PC-9 (cell line): ENCODE measurements around the gene DCAF16. TPM values are rescaled to one million over a fixed set of nuclear protein-coding genes. Genes with fewer than 3 reads are reported as not detected.

Experiments used
- BruUV-seq: library from RNA; stranded (reverse); fragments of 400-500 nt; replicated peaks from 2 replicates; lab custom pipeline; 2021; lab: Mats Ljungman, UMichigan
- CTCF ChIA-PET: fragments of 300-600 bp; sonication (Branson Sonifier 250); formaldehyde crosslinking; loops from one replicate; lab custom pipeline; 2022; ENCODE audit warnings: antibody characterized with exemption; lab: Charles Lee
- POLR2A ChIA-PET: fragments of 300-600 bp; sonication (Branson Sonifier 250); formaldehyde crosslinking; loops from one replicate; lab custom pipeline; 2022; ENCODE audit warnings: antibody characterized with exemption; ENCODE audit not compliant: unreplicated experiment; lab: Charles Lee
- DNase-seq, 2 experiments: peaks; one replicate each; pipeline versions ENCODE4 v3.0.0 to v3.0.0-alpha.2; 2015 to 2022; ENCODE audit warnings: mixed read lengths in 1 of 2
- H2AFZ ChIP-seq: fragments of 200-600 bp; sonication (generic); 2 replicates; pipeline ENCODE4 v1.8.1; 2017; ENCODE audit warnings: antibody characterized with exemption
- H3F3A ChIP-seq: fragments of 200-600 bp; sonication (generic); 2 replicates; pipeline ENCODE4 v1.8.1; 2017; ENCODE audit warnings: antibody characterized with exemption, mild to moderate bottlenecking, low read depth; ENCODE audit not compliant: insufficient read depth
- H3K27ac ChIP-seq: fragments of 200-600 bp; sonication (generic); 2 replicates; pipeline ENCODE4 v1.6.1; 2016; ENCODE audit warnings: mixed run types
- H3K27me3 ChIP-seq: fragments of 200-600 bp; sonication (generic); 2 replicates; pipeline ENCODE4 v1.6.1; 2016; ENCODE audit warnings: low read depth, mixed run types; ENCODE audit not compliant: insufficient read depth
- H3K36me3 ChIP-seq: fragments of 200-600 bp; sonication (generic); 2 replicates; pipeline ENCODE4 v1.6.1; 2016; ENCODE audit warnings: low read depth, mixed run types
- H3K4me1 ChIP-seq: fragments of 200-600 bp; sonication (generic); replicated peaks from 2 replicates; pipeline ENCODE4 v1.6.1; 2016; ENCODE audit warnings: mixed run types; ENCODE audit not compliant: insufficient read depth
- H3K4me2 ChIP-seq: fragments of 200-600 bp; sonication (generic); 2 replicates; pipeline ENCODE4 v1.6.1; 2017; ENCODE audit warnings: mixed run types
- H3K4me3 ChIP-seq: fragments of 200-600 bp; sonication (generic); 2 replicates; pipeline ENCODE4 v1.6.1; 2016; ENCODE audit warnings: mixed run types
- H3K79me2 ChIP-seq: fragments of 200-600 bp; sonication (generic); 2 replicates; pipeline ENCODE4 v1.6.1; 2017; ENCODE audit warnings: low read depth, mixed run types
- H3K9me2 ChIP-seq: fragments of 200-600 bp; sonication (generic); 2 replicates; pipeline ENCODE4 v1.8.1; 2017; ENCODE audit warnings: mild to moderate bottlenecking; ENCODE audit not compliant: insufficient read depth
- H3K9me3 ChIP-seq: fragments of 200-600 bp; sonication (generic); 2 replicates; pipeline ENCODE4 v1.8.1; 2016; ENCODE audit warnings: low read depth; ENCODE audit not compliant: insufficient read depth
- H4K20me1 ChIP-seq: fragments of 200-600 bp; sonication (generic); 2 replicates; pipeline ENCODE4 v1.8.1; 2017; ENCODE audit not compliant: insufficient read depth
- CTCF ChIP-seq: fragments of 200-600 bp; sonication (generic); conservative IDR thresholded peaks from 2 replicates; pipeline ENCODE4 v1.6.1; 2017; ENCODE audit warnings: mixed run types, antibody characterized with exemption, mild to moderate bottlenecking, moderate library complexity
- EZH2 ChIP-seq: fragments of 200-600 bp; sonication (generic); IDR thresholded peaks from 2 replicates; pipeline ENCODE4 v1.8.0; 2017; ENCODE audit warnings: antibody characterized with exemption, low read depth
- intact Hi-C: fragments of 100-400 bp; cut with micrococcal nuclease; formaldehyde crosslinking; loops from one replicate; pipeline ENCODE4 v1.10.0; 2022; ENCODE audit not compliant: unreplicated experiment
- total RNA-seq: library from RNA; stranded (reverse); gene quantifications from 2 replicates; pipeline ENCODE4 v1.2.3, GENCODE V29; 2021

Gene DCAF16
- total RNA-seq, 1 experiment from 2014 or later: 53.2 TPM

- no peak overlapping the region for H3K4me3 ChIP-seq
- intact Hi-C loops: no loop called here
- no peak overlapping the region for H3K4me2 ChIP-seq
- DNase-seq: no peak
- no peaks in the 10 kb centered on the region for H3K79me2 ChIP-seq
- no peak overlapping the region for H3K27ac ChIP-seq
- H4K20me1 ChIP-seq: no peaks in the 10 kb centered on the region
- no peaks in the 10 kb centered on the region for H3F3A ChIP-seq
- TF ChIP-seq CTCF (no peak), EZH2 (no peak)
- no peaks in the 10 kb centered on the region for H3K4me1 ChIP-seq
- H3K27me3 ChIP-seq: no peaks in the 10 kb centered on the region
- BruUV-seq: no TSS peak
- no peaks in the 10 kb centered on the region for H3K9me3 ChIP-seq
- no peaks in the 10 kb centered on the region for H3K36me3 ChIP-seq
- ChIA-PET CTCF (no interaction called here), POLR2A (no interaction called here)
- no peaks in the 10 kb centered on the region for H3K9me2 ChIP-seq
- no peak overlapping the region for H2AFZ ChIP-seq
Measured at GRCh38 chr4:17788956-17789355, 21.6 kb downstream of the DCAF16 start.

DNA sequence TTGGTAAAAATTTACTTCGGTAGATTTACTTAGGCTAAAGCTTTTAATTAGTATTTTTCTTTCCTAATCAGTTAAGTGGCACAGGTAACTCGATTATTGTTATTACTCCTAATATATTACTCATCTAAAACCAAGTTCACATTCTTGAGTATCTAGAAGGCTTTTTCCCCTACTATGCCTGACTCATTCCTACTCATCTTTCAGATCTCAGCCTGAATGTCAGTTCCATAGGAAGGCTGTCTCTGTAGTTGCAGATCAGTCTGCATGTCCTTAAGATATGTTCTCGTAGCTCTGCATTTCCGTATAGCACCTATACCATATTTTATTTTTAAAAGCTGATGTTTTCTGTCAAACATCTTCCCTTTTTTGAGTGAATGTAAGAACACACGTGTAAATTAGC lies 23.2 kb downstream of the DCAF16 start:
- Histone ChIP-seq H3K79me2 (no peaks in the 10 kb centered on the region), H3K4me1 (no peaks in the 10 kb centered on the region), H3K27ac (no peak overlapping the region), H3K9me3 (no peaks in the 10 kb centered on the region), H3K27me3 (no peaks in the 10 kb centered on the region), H3K36me3 (no peaks in the 10 kb centered on the region), H3K4me2 (no peak overlapping the region), H3K9me2 (no peaks in the 10 kb centered on the region), H3K4me3 (no peak overlapping the region), H3F3A (no peaks in the 10 kb centered on the region), H2AFZ (no peak overlapping the region), H4K20me1 (no peaks in the 10 kb centered on the region)
- no peak for DNase-seq
- POLR2A ChIA-PET: no interaction called here
- CTCF ChIA-PET: no interaction called here
- TF ChIP-seq CTCF (no peak), EZH2 (no peak)
- no TSS peak for BruUV-seq
- intact Hi-C loops: no loop called here

GRCh38 chr4:17786567-17786966 lies 24.0 kb downstream of the DCAF16 start:
- TF ChIP-seq EZH2 (no peak), CTCF (no peak)
- Histone ChIP-seq H3F3A (no peaks in the 10 kb centered on the region), H3K27ac (no peak overlapping the region), H3K4me3 (no peak overlapping the region), H3K36me3 (no peaks in the 10 kb centered on the region), H2AFZ (no peak overlapping the region), H3K4me1 (no peaks in the 10 kb centered on the region), H3K9me3 (no peaks in the 10 kb centered on the region), H3K27me3 (no peaks in the 10 kb centered on the region), H3K79me2 (no peaks in the 10 kb centered on the region), H4K20me1 (no peaks in the 10 kb centered on the region), H3K9me2 (no peaks in the 10 kb centered on the region), H3K4me2 (no peak overlapping the region)
- no TSS peak for BruUV-seq
- CTCF ChIA-PET: no interaction called here
- POLR2A ChIA-PET: no interaction called here
- intact Hi-C loops: no loop called here
- no peak for DNase-seq
